Limb (tissue), 2 donors: ENCODE measurements around the gene BTBD10.

ENCODE experiments used
- DNase-seq, 2 donors: peaks; one replicate each; pipeline ENCODE4 v3.0.0-alpha.2; 2016; ENCODE audit errors: extremely low spot score in 2 of 2

BTBD10 gene

DNA sequence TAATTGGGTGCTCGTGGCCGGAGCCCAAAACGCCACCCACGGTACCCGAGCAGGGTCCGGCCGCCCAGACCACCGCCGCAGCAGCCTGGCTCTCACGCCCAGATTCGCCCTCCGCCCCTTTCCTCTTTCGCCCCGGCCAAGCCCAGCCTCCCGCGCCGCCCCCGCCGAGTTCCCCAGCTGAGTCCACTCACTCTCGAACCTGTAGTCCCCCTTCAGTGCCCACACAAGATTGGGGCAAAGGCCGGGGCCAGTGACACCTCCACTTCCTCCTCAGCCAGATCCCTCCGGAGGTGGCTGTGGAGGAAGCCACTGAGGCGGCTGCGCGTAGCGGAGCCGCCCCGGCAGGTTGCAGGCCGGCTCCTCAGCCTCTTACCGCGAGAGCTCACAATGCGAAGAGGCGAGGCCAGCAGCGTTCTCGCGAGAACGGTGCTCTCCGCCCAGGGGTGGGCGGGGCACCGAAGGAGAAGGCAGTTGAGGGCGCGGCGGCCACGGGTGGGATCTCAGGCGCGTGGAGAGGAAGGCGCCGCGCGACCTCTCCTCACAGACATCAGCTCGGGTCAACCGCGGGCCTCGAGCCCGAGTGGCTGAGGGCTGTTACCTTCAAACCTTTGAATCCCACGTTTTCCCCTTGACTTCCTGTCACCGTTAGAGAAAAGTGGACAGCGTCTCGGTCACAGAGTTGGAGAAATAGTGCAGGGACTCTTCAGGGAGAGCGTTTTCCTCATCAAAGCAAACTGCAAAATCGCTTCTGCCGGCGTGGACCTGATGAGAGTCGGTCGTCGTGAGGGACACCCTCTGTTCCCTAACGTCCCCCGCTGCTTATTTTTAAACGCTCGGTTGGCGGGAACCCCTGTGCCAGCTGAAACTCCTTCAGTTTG is at the start of gene BTBD10:
Gene BTBD10 (minus strand): TSS at position 322 of the 878 bp plus-strand sequence. CDS start 18,098 bp downstream, outside the sequence.
- peak; percentile 93 to 95 for DNase-seq

DNA sequence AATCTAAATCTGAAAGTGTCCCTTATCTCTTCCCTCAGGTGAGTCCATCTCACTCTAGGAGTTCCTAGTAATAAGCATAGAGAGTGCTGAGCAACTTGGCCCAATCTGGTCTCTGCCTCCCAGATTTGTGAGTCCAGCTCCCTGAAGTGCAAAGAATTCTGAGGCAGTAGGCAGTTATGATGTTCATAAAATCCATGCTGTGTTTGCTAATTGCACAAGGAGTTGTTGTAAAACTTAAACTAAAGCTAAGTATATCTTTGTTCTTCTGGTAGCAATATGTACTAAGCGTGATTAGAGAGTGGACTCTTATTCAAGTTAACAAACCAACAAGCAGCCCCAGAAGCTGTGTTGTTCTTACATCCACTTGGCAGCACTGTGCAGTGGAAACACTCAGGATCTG is 40.4 kb upstream of the BTBD10 start:
- no peak for DNase-seq

DNA sequence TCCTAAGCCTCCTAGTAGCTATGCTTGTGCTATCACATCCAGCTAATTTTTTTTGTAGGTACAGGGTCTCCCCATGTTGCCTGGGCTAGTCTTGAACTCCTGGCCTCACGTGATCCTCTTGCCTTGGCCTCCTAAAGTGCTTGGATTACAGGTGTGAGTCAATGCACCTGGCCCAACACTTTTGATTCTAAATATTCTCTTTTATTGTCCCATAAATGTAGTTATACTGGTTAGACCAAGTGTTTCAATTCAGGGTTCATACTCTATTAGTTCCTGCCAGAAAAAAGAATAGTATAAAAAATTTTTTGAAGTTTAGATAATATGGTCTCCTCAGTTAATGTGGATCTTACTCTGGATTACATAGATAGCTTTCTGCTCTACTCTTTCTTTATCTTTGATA is 39.5 kb upstream of the BTBD10 start:
- no peak for DNase-seq

DNA sequence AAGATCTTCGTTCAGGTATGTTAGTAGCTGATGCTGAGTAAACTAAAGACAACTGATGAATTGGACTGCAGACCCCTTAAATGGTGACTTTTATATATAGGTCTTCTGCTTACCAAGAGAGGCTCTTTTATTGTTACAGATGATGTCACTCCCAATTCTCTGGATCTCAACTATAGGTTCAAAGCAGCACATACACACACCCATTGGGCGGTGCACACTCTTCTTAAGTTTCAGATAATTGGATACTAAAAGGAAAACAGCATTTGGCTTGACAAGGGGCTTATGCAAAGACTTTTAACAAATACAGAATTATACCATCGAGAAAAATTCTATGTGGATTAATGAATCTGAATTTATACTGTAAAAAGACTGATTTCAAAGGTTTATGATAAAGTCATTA is 32.9 kb upstream of the BTBD10 start, which contains the start of gene PTH:
Gene PTH (minus strand): TSS at position 69 of the 400 bp plus-strand sequence. CDS start 3,142 bp downstream, outside the sequence.
- DNase-seq: no peak

DNA sequence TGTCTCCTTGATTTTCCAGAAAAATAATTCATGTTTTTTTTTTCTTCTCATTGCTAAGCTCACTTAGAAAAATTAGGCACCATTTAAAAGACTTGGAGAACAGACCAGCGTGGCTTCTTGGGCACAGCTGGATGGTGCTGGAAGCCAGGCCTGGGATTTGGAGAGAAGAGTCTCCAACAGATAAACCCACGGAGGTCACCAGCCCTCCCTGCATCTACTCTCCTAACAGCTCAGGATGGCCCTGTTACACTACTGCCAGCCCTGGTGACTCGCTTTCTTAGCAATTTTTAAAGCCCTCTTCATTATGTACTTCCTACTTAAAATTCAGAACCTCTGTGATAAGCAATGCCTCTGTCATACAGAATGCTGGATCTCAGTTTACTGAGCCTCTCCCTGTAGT is 31.0 kb upstream of the BTBD10 start:
- DNase-seq: no peak

DNA sequence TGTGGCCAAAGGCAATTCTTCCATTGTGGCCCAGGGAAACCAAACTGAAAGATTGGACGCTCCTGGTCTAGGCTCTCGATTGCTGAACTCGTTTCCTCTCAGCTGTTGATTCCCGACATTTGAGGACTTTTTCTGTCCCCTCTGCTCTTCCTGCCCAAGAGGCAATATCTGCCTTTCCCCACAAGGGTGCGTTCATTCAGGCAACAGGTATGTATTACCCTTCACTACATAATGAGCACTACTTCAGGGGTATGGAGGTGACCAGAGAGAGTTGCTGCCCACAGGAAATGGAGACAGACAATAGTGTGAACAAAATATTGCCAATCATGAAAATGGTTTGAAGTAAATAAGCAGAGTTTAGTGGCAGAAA is 24.6 kb upstream of the BTBD10 start:
- DNase-seq: no peak

DNA sequence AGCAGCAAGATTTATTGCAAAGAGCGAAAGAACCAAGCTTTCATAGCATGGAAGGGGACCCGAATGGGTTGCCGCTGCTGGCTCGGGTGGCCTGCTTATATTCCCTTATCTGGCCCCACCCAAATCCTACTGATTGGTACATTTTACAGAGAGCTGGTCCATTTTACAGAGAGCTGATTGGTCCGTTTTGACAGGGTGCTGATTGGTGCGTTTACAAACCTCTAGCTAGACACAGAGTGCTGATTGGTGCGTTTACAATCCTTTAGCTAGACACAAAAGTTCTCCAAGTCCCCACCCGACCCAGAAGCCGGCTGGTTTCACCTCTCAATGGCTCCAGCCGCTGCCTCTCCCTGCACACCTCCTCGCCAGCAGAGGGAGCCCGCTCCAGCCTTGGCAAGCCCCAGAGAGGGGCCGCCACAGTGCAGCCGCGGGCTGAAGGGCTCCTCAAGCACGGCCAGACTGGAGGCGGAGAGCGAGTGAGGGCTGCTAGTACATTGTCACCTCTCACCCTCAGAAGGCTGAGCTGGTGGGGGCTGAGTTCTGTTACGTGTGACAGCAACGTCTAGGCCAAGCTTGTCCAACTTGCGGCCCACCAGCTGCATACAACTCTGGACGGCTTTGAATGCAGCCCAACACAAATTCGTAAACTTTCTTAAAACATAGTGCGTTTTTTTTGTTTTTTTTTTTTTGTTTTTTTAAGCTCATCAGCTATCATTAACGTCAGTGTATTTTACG is 24.1 kb upstream of the BTBD10 start:
- DNase-seq: peak in 1 of 2 donors; percentile 42

DNA sequence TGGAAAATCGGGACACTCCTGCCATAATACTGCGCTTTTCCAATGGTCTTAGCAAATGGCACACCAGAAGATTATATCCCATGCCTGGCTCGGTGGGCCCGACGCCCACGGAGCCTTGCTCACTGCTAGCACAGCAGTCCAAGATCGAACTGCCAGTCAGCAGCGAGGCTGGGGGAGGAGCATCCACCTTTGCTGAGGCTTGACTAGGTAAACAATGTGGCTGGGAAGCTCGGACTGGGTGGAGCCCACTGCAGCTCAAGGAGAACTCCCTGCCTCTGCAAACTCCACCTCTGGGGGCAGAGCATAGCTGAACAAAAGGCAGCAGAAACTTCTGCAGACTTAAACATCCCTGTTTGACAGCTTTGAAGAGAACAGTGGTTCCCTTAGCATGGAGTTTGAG is 17.2 kb upstream of the BTBD10 start:
- DNase-seq: no peak

DNA sequence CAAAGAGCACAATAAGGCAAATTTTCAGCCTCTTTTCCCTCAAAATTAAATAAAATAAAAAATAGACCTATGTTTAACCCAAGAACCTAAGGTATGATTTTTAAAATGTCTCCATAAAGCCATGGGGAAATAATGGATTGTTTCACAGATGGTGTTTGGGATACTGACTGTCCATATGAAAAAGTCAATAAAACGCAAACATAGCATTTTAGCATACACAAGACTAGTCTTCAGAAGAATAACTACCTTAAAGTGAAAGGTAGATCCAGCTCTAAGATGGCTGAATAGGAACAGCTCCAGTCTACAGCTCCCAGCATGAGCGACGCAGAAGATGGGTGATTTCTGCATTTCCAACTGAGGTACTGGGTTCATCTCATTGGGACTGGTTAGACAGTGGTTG is 16.7 kb upstream of the BTBD10 start:
- DNase-seq: no peak

DNA sequence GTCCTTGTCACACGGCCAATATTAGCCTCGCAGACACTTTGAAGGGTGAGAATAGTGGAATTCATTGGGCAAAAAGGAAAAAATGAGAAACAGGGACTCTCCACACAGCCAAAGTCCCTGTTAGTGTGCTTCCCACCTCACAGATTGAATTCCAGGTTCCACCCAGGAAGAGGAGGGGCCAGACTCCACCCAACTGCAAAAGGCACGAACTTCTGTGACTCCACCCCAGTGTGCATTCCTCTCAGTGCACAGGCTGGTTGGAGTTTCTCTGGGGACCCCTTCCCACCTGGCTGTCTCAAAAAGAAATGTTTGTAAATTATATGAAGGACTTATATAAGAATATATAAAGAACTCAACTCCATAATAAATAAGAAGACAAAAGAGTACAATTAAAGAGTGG is 12.1 kb upstream of the BTBD10 start:
- no peak for DNase-seq

DNA sequence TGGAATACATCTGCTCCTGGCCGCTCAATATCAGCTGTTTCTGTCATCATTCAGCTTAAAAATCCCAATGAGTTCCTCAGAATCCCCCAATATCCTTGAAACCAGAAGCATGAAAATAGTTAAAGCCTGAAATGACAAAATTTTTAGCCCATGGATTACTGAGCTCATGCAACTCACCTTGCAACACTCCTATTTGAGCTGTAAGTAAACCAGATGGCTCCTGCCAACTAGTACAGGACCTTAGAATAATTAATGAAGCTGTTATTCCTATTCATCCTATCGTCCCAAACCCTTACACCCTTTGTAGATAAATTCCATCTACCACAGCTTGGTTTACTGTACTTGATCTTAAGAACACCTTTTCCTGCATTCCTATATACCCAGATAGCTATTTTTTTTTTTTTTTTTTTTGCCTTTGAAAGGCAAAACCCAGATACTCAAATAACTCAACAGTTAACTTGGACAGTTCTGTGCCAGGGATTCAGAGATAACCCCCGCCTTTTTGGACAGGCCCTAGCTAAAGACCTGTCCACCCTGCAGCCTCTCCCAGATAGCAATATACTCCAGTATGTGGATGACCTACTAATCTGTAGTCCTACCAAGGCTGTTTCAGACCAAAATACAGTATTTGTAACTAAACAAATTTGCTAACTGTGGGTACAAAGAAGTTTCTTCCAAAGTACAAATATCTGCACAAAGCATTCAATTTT is 10.1 kb upstream of the BTBD10 start:
- DNase-seq: no peak

DNA sequence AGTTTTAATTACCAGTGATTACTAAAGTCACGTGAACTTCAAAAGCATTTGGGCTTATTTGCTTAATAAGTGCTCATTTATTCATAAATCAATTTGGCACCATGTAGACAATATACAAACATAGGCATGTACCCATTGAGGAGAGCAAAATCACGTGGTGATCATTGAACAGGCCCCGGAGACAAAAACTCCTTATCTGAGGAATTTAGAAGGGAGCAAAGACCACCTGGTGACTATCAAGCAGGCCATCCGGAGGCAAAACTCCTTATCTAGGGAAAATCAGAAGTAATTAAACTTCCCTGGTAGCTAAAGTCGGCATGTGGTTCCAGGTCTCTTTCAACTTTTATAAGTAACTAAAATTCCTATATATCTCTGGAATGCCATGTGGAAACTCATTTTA is 5.7 kb upstream of the BTBD10 start:
- DNase-seq: no peak

DNA sequence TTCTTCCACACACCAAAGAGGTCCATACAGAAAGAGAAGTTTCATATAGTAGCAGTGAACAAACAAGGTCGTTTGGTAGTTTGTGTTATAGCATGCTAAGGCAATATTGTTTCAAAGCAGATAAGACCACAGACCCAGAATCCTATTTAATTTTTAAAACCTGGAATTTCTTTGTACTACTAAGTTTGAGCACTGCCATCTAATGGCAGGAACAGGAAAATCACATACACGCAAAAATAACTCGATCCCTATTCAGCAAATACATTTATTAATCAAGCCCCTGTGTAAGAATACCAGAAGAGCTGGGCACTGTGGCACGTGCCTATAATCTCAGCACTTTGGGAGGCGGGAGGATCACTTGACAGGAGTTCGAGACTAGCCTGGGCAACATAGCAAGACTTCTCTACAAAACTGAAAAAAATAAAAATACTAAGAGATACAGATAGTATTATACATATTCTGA is 2.9 kb upstream of the BTBD10 start:
- DNase-seq: peak in 1 of 2 donors; percentile 69

DNA sequence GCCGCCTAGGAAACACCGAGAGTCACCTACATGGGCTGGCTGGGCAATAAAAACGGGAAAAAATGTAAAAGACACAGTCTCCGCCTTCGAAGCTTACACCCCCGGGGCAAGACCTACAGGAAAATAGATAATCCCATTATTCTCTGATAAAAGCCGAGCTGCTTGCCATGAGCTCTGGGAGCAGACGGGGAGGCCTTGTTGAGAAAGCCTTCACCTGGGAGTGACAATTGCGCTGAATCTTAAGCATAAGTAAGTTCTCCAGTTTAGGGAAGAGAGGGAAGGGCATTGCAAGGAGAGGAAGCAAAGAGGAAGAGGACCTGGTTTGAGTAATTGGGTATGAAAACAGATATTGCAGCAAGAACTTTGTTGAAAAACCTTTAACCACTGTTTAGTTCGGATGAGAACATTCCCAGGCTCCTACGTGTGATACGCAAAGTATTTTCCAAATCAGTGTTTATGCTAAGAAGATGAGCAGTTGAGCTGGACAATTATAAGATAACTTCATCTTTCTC is 813 bp upstream of the BTBD10 start:
- no peak for DNase-seq

DNA sequence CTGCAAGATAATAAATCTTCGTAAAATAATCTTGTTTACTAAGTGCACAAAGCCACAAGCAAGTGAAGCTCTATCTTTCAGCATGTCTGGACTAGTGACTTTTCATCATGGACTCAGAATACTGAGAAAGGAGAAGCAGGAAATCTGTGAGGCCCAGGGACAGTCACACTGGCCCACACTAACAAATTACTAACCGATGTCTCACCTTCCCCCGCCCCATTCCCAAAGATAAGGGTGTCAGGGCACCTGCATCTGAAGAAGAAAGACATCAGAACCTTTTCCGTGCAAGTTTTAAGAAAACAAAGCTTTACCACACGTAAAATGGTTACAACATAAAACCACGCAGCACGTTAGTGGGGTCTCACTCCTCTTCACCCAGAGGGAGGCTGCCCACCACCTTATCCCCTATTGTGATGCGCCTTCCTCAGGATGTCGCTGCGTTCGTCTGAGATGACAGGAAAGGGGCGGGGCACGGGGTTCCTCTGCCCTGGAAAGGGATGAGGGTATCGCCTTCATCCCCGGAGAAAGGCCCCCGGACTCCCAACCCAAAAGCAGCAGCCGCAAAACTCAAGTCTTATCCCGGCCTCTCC is 616 bp downstream of the BTBD10 start:
- DNase-seq: peak in 1 of 2 donors; percentile 30

DNA sequence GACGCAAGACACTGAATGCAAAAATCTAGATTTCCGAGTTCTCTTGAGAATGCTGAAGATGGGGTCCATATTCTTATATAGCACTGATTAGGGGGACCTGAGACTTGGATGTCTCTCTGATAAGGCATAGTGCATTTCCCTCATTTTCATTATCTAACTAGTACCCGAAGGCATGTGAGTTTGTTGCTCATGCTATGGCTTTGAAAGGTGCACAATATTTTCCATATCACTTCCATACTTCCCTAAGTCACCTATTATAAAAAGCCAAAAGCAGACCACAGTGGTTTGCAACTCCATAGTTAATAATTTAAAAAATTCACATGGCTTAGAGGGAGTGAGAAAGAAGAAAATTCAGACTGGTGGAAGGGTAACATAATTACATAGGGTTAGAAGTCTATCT is 1.7 kb downstream of the BTBD10 start:
- DNase-seq: no peak

DNA sequence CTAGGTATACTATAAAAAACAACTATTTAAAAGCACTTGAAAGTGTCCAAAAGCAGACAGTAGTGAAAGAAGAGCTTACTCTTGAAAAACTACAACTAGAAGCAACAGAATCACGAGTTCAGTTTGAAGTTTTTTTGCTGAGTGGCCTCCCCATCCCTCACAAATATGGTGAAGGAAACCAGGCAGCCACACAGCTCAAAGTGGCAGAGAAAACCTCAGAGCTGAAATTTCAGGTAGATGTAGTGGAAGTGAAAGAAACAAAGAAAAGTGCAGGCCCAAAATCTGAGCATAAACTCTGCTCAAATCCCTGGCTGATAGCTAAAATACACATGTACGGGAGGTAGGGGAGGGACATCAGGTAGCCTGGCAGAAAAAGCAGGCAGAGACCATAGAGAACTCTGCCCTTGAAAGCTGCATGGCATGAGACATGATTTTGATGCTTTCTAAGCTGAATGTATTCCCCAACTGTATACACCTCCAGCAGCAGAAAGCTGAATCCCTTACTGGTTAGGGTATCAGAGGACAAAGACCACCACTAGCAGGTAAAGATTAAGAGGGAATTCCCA is 12.1 kb downstream of the BTBD10 start:
- DNase-seq: no peak

DNA sequence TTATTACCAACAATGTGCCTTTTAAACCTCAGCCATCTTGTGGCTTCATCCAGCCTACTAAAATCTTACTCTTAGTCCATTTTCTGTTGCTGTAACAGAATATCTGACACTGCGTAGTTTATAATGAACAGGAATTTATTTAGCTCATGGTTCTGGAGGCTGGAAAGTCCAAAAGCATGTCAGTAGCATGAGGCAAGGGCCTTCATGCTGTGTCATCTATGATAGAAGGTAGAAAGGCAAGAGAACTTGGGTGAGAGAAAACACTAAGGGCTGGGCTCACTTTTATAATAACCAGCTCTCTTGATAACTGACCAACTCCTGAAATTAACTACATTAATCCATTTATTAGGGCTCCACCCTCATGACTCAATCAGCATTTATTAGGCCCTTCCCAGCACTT is 13.5 kb downstream of the BTBD10 start:
- DNase-seq: no peak

DNA sequence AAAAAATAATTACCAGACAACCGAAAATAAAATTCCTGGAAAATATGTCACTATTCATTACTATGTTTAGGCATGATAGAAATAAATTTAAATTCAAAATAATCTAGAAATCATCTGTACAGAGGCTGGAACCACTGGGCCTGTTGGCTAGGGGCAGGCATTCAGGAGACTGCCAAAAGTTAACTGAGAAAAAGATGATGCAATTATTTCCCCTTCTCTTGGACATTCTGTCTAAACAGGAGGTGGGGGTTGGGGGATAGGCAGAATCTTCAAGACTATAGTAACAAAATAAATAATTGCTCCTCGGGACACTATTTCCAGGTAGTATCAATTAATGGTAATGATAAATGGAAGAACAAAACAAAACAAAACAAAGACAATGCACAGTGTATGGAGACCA is 14.1 kb downstream of the BTBD10 start:
- DNase-seq: peak in 1 of 2 donors; percentile 6

DNA sequence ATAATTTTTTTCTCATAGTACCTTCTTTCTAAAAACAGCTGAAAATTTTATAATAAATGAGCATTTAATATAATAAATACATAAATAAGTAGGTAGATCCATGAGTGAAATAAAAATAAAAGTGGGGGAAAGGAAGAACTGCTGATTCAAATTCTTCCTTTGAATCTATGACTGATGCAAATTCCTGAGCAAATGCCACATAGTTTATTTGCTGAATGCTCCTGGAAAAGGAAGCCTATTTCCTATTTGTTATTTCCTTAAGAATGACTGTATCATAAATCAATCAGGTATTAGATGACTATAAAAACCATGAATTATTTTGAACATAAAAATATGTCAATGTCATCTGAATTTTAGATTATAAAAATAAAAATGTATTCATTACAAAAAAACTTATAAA is 16.6 kb downstream of the BTBD10 start:
- no peak for DNase-seq

DNA sequence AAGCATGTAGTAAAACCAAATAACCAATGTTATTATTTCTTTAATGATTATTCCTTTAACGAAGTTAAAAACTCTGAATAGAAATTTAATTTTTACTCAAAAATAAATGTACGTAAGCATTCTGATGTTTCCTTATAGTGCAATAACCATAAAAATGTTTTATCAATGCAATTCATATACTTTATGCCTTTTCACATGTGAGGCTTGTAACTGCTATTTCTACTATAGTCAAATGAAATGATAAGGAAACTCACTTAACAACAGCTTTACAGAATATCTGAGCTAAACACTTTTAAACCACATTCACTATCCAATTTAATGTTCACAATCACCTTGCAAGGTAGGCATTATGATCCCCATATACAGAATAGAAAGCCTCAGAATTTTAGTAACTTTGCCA is 17.4 kb downstream of the BTBD10 start:
- DNase-seq: no peak
